H1 (cell line): ENCODE results near the gene TRAF3IP3. TPM values are rescaled to one million over a fixed set of nuclear protein-coding genes. Genes with fewer than 3 reads are reported as not detected.

Experiments
- POU5F1 ChIP-seq: IDR thresholded peaks from 2 replicates; pipeline ENCODE4 v1.6.1; 2011; ENCODE audit warnings: low read depth, mild to moderate bottlenecking, low read length, moderate library complexity
- SAP30 ChIP-seq: fragments of 300-600 bp; sonication (generic); IDR thresholded peaks from 2 replicates; pipeline ENCODE4 v1.7.1; 2012; ENCODE audit warnings: low read length, moderate library complexity, mild to moderate bottlenecking, inconsistent platforms; ENCODE audit not compliant: insufficient read depth, insufficient replicate concordance
- SP2 ChIP-seq: IDR thresholded peaks from 2 replicates; pipeline ENCODE4 v1.6.1; 2012; ENCODE audit warnings: mild to moderate bottlenecking, low read length, inconsistent platforms
- TAF7 ChIP-seq: optimal IDR thresholded peaks from 2 replicates; pipeline ENCODE3; 2011; ENCODE audit warnings: low read depth, mild to moderate bottlenecking, inconsistent platforms, low read length, moderate library complexity, borderline replicate concordance
- polyA plus RNA-seq, 7 experiments: library from polyadenylated mRNA; depleted of rRNA in 3 of 7; stranded (reverse) in 5 of 7; unstranded in 2 of 7; fragments of >200 nt in 5 of 7; fragments of 200-250 nt in 2 of 7; gene quantifications; 1 replicate in 5 of 7; 2 replicates in 1 of 7; 4 replicates in 1 of 7; pipeline versions ENCODE4 v1.2.1 to v1.2.3, GENCODE V29; 2011 to 2013; ENCODE audit warnings: missing spikeins in 2 of 7, mixed read lengths in 2 of 7
- total RNA-seq: library from RNA; stranded (reverse); fragmentation: NEBNext Ultra II Directional; extraction: Animal tissue kit (Norgen Biotek cat#: 25700); gene quantifications from 2 replicates; pipeline ENCODE4 v1.2.1, GENCODE V29; 2021
- TF ChIP-seq, protein P1 (sequence below): IDR thresholded peaks from 2 replicates; pipeline ENCODE4 v1.6.1; 2012; ENCODE audit warnings: low read length, inconsistent platforms

The TRAF3IP3 gene
- total and polyA plus RNA-seq, 2 of the 8 experiments (the other 6 are each of a cell fraction or from before 2014, with no cell fraction given) = not detected

DNA sequence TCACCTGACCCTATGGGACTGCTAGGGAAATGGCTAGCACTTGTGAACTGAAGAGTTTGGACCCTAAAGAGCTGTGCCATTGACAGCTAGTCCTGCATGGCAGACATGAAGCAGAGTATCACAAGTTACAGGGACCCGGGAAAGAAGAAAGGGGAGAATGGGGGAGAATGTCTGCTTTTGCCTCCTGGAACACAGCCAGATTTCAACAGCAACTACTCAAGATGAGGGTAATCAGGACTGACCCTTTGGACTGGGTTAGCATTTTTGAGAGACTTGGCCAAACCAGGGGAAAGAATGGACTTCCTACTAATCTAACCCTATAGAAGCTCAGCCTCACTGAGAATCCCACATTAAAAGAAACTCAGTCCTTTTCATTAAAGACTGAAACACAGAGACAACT lies 63.2 kb downstream of the TRAF3IP3 start (continued):
- TF ChIP-seq, protein P1, sequence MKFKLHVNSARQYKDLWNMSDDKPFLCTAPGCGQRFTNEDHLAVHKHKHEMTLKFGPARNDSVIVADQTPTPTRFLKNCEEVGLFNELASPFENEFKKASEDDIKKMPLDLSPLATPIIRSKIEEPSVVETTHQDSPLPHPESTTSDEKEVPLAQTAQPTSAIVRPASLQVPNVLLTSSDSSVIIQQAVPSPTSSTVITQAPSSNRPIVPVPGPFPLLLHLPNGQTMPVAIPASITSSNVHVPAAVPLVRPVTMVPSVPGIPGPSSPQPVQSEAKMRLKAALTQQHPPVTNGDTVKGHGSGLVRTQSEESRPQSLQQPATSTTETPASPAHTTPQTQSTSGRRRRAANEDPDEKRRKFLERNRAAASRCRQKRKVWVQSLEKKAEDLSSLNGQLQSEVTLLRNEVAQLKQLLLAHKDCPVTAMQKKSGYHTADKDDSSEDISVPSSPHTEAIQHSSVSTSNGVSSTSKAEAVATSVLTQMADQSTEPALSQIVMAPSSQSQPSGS = no peak
- no peak for TF ChIP-seq SAP30
- no peak for TF ChIP-seq POU5F1
- TF ChIP-seq SP2 = no peak
- TF ChIP-seq TAF7 = no peak
